Measurements from ENCODE around the gene ACOXL.

DNA sequence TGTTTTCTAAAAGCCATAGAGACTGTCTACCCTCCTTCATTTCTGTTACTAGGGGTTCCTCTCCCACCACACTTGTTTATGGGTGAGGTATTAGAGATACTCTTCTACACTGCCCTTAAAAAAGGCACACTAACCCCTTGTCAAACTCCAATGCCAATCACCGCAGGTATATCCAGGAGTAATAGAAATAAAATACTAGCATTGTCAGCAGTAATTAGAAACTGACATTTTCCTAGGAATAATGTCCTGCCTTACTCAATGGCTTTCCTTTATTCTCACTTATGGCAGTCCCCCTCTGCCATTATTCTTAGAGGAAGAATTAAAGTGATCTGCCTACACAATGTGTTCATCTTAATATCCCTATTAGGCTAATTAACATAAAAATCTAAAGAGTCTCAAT lies 49.5 kb upstream of the ACOXL start:
- no peak for TF ChIP-seq POLR2AphosphoS5 (IDR thresholded peaks at IDR 0.05; ENCODE audit: low read length)
- TF ChIP-seq ZBTB40 (IDR thresholded peaks at IDR 0.05; ENCODE audit: borderline replicate concordance), result no peak
- TF ChIP-seq, protein P1, sequence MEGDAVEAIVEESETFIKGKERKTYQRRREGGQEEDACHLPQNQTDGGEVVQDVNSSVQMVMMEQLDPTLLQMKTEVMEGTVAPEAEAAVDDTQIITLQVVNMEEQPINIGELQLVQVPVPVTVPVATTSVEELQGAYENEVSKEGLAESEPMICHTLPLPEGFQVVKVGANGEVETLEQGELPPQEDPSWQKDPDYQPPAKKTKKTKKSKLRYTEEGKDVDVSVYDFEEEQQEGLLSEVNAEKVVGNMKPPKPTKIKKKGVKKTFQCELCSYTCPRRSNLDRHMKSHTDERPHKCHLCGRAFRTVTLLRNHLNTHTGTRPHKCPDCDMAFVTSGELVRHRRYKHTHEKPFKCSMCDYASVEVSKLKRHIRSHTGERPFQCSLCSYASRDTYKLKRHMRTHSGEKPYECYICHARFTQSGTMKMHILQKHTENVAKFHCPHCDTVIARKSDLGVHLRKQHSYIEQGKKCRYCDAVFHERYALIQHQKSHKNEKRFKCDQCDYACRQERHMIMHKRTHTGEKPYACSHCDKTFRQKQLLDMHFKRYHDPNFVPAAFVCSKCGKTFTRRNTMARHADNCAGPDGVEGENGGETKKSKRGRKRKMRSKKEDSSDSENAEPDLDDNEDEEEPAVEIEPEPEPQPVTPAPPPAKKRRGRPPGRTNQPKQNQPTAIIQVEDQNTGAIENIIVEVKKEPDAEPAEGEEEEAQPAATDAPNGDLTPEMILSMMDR (IDR thresholded peaks at IDR 0.05 in 2 of 3, conservative IDR thresholded peaks at IDR 0.05 in 1 of 3; ENCODE audit: control insufficient read depth in 2 of 3, extremely low read depth in 1 of 3, insufficient read depth in 1 of 3, low read depth in 3 of 3, low read length in 3 of 3), result no peak
- no peak for TF ChIP-seq NKRF (conservative IDR thresholded peaks at IDR 0.05)
- TF ChIP-seq WRNIP1 (IDR thresholded peaks at IDR 0.05; ENCODE audit: borderline replicate concordance, low read depth, low read length), result no peak
- no peak for TF ChIP-seq SUZ12 (IDR thresholded peaks at IDR 0.05; ENCODE audit: unreplicated experiment)
- no peak for TF ChIP-seq RFX5 (IDR thresholded peaks at IDR 0.05; ENCODE audit: low read depth, low read length)
- TF ChIP-seq RAD21 (IDR thresholded peaks at IDR 0.05; ENCODE audit: insufficient read depth, low read depth, low read length), result no peak
- TF ChIP-seq E4F1 (IDR thresholded peaks at IDR 0.05; ENCODE audit: borderline replicate concordance, partially characterized antibody), result no peak
- no peak for TF ChIP-seq CHD1 (IDR thresholded peaks at IDR 0.05; ENCODE audit: low read depth, low read length)
- TF ChIP-seq EZH2 (IDR thresholded peaks at IDR 0.05; ENCODE audit: borderline replicate concordance, control insufficient read depth, low read depth, low read length), result no peak

Data from GM12878 (cell line).